Measurements from ENCODE around the gene IRF3. TPM values are rescaled to one million over a fixed set of nuclear protein-coding genes. Genes with fewer than 3 reads are reported as not detected.

Gene IRF3
- polyA plus RNA-seq, 3 donors = 29.8 to 115 (median 41.1) TPM

DNA sequence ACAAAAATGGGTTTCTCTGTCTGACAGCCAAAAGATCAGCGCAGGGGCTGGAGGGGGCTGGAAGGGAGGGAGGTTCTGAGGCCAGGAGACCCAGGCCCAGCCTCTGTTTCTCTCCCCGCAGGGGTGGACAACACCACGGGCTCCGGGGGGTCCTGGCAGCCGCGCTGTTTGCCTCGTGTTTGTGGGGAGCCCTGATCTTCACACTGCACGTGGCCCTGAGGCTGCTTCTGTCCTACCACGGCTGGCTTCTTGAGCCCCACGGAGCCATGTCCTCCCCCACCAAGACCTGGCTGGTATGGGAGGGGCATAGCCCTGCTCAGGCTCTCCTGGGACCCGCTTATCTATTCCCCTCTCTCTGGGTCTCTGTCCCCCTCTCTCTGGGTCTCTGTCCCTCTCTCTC is 34.9 kb upstream of the IRF3 start:
- Mint-ChIP-seq H3K27me3 (ENCODE audit: low read depth in 3 of 3) (peaks cover 9 to 28% (median 9%) of the 10 kb centered on the region in 3 donors), H3K4me3 (peak overlapping the region in 1 of 2 donors; percentile 35), H3K36me3 (no peaks in the 10 kb centered on the region), H3K4me1 (peaks cover 2% of the 10 kb centered on the region), H3K9me3 (peaks cover 0 to 2% (median 0%) of the 10 kb centered on the region in 7 donors), H3K27ac (no peak overlapping the region)
- H3K9me3 ChIP-seq (replicated peaks in 1 of 2; ENCODE audit: control insufficient read depth in 1 of 2, insufficient read depth in 1 of 2, low read length in 2 of 2) = no peaks in the 10 kb centered on the region
- H2AFZ ChIP-seq (ENCODE audit: insufficient read depth, low read depth, low read length, poor library complexity, severe bottlenecking) = no peak overlapping the region
- no peaks in the 10 kb centered on the region for H3K79me2 ChIP-seq (ENCODE audit: insufficient read depth, low read length)
- no peak overlapping the region for H3K9ac ChIP-seq (ENCODE audit: insufficient read depth, low read length, poor library complexity, severe bottlenecking)
- WGBS (ENCODE audit: insufficient coverage) = 79% methylated on average over 11 of the region's 11 CpGs
- TF ChIP-seq, protein P1, sequence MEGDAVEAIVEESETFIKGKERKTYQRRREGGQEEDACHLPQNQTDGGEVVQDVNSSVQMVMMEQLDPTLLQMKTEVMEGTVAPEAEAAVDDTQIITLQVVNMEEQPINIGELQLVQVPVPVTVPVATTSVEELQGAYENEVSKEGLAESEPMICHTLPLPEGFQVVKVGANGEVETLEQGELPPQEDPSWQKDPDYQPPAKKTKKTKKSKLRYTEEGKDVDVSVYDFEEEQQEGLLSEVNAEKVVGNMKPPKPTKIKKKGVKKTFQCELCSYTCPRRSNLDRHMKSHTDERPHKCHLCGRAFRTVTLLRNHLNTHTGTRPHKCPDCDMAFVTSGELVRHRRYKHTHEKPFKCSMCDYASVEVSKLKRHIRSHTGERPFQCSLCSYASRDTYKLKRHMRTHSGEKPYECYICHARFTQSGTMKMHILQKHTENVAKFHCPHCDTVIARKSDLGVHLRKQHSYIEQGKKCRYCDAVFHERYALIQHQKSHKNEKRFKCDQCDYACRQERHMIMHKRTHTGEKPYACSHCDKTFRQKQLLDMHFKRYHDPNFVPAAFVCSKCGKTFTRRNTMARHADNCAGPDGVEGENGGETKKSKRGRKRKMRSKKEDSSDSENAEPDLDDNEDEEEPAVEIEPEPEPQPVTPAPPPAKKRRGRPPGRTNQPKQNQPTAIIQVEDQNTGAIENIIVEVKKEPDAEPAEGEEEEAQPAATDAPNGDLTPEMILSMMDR (IDR thresholded peaks at IDR 0.05) = no peak
- DNase-seq = no peak
- H3K27ac ChIP-seq (ENCODE audit: low read depth in 1 of 2, low read length in 2 of 2) = no peak overlapping the region
- no peak overlapping the region for H3K4me2 ChIP-seq (replicated peaks; ENCODE audit: extremely low read depth, low read length, poor library complexity, severe bottlenecking)
- intact Hi-C loops (cut with micrococcal nuclease) = no loop called here
- H3K4me1 ChIP-seq (ENCODE audit: control insufficient read depth in 1 of 2, insufficient read depth in 2 of 2, low read length in 2 of 2) = no peaks in the 10 kb centered on the region
- no peaks in the 10 kb centered on the region for H4K20me1 ChIP-seq (ENCODE audit: insufficient read depth, low read length)
- peaks cover 0 to 4% of the 10 kb centered on the region in 2 donors for H3K27me3 ChIP-seq (ENCODE audit: control insufficient read depth in 2 of 2, insufficient read depth in 2 of 2, low read length in 2 of 2)
- H3K4me3 ChIP-seq (replicated peaks in 1 of 3; ENCODE audit: low read depth in 2 of 3, low read length in 3 of 3) = no peak overlapping the region
- no peaks in the 10 kb centered on the region for H3K36me3 ChIP-seq (replicated peaks in 1 of 2; ENCODE audit: control insufficient read depth in 1 of 2, insufficient read depth in 2 of 2, low read length in 2 of 2)

DNA sequence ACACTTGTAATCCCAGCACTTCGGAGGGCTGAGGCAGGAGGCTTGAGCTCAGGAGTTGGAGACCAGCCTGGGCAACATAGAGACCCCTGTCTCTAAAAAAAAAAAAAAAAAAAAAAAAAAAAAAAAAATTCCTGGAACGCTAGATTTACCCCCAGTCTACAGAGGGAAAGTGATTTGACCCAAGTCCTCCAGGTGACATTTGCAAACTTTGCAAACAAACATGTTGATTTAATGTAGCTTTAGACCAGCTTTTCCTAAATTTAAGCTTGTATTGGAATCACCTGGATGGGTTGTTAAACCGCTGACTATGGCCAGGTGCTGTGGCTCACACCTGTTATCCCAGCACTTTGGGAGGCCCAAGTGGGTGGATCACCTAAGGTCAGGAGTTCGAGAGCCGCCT is 33.7 kb upstream of the IRF3 start:
- Mint-ChIP-seq H3K27me3 (ENCODE audit: low read depth in 3 of 3) (peaks cover 9 to 28% (median 11%) of the 10 kb centered on the region in 3 donors), H3K36me3 (no peaks in the 10 kb centered on the region), H3K4me1 (peaks cover 2% of the 10 kb centered on the region), H3K9me3 (peaks cover 0 to 3% (median 0%) of the 10 kb centered on the region in 7 donors), H3K4me3 (no peak overlapping the region), H3K27ac (no peak overlapping the region)
- 94% methylated on average over 3 of the region's 5 CpGs for WGBS (ENCODE audit: insufficient coverage)
- TF ChIP-seq, protein P1 (IDR thresholded peaks at IDR 0.05) = no peak
- no peaks in the 10 kb centered on the region for H3K79me2 ChIP-seq (ENCODE audit: insufficient read depth, low read length)
- no peak overlapping the region for H3K4me3 ChIP-seq (replicated peaks in 1 of 3; ENCODE audit: low read depth in 2 of 3, low read length in 3 of 3)
- H3K9ac ChIP-seq (ENCODE audit: insufficient read depth, low read length, poor library complexity, severe bottlenecking) = no peak overlapping the region
- H3K27ac ChIP-seq (ENCODE audit: low read depth in 1 of 2, low read length in 2 of 2) = no peak overlapping the region
- no peak overlapping the region for H3K4me2 ChIP-seq (replicated peaks; ENCODE audit: extremely low read depth, low read length, poor library complexity, severe bottlenecking)
- no peaks in the 10 kb centered on the region for H4K20me1 ChIP-seq (ENCODE audit: insufficient read depth, low read length)
- no peak for DNase-seq
- intact Hi-C loops (cut with micrococcal nuclease) = no loop called here
- H3K4me1 ChIP-seq (ENCODE audit: control insufficient read depth in 1 of 2, insufficient read depth in 2 of 2, low read length in 2 of 2) = no peaks in the 10 kb centered on the region
- H3K9me3 ChIP-seq (replicated peaks in 1 of 2; ENCODE audit: control insufficient read depth in 1 of 2, insufficient read depth in 1 of 2, low read length in 2 of 2) = no peaks in the 10 kb centered on the region
- H3K36me3 ChIP-seq (replicated peaks in 1 of 2; ENCODE audit: control insufficient read depth in 1 of 2, insufficient read depth in 2 of 2, low read length in 2 of 2) = no peaks in the 10 kb centered on the region
- no peak overlapping the region for H2AFZ ChIP-seq (ENCODE audit: insufficient read depth, low read depth, low read length, poor library complexity, severe bottlenecking)
- H3K27me3 ChIP-seq (ENCODE audit: control insufficient read depth in 2 of 2, insufficient read depth in 2 of 2, low read length in 2 of 2) = peaks cover 0 to 4% of the 10 kb centered on the region in 2 donors

All from CD14-positive monocyte (primary cell).